Measurements from ENCODE around the gene HHAT.

- TF ChIP-seq MAX (IDR thresholded peaks at IDR 0.05; ENCODE audit: low read depth, low read length) (no peak), CTCF (IDR thresholded peaks at IDR 0.05; ENCODE audit: low read depth, low read length) (no peak)
These were observed 108.4 kb downstream of the HHAT start for GRCh38 chr1:210437111-210437510.
